Panc1 (cell line): ENCODE measurements around the gene GNPTG.

ENCODE experiments used
- CTCF ChIP-seq: fragments of 450-650 bp; IDR thresholded peaks from 2 replicates; pipeline ENCODE4 v1.5.1; 2017; ENCODE audit warnings: mild to moderate bottlenecking
- POLR2AphosphoS5 ChIP-seq: IDR thresholded peaks from 2 replicates; pipeline ENCODE4 v1.6.1; 2012; ENCODE audit warnings: mild to moderate bottlenecking, low read depth, low read length, moderate library complexity
- REST ChIP-seq, 2 experiments: IDR thresholded peaks; 2 replicates each; pipeline ENCODE4 v1.6.1; 2011 to 2012; ENCODE audit warnings: low read depth in 2 of 2, control low read depth in 1 of 2, low read length in 1 of 2, mild to moderate bottlenecking in 1 of 2, moderate library complexity in 1 of 2; ENCODE audit not compliant: insufficient read depth in 1 of 2
- SIN3A ChIP-seq: IDR thresholded peaks from 2 replicates; pipeline ENCODE4 v1.6.1; 2012; ENCODE audit warnings: low read depth, mild to moderate bottlenecking, low read length, moderate library complexity, borderline replicate concordance; ENCODE audit not compliant: insufficient read depth
- TCF7L2 ChIP-seq: IDR thresholded peaks from 2 replicates; pipeline ENCODE4 v1.6.1; 2011; ENCODE audit warnings: mild to moderate bottlenecking, low read depth, low read length, inconsistent platforms

DNA sequence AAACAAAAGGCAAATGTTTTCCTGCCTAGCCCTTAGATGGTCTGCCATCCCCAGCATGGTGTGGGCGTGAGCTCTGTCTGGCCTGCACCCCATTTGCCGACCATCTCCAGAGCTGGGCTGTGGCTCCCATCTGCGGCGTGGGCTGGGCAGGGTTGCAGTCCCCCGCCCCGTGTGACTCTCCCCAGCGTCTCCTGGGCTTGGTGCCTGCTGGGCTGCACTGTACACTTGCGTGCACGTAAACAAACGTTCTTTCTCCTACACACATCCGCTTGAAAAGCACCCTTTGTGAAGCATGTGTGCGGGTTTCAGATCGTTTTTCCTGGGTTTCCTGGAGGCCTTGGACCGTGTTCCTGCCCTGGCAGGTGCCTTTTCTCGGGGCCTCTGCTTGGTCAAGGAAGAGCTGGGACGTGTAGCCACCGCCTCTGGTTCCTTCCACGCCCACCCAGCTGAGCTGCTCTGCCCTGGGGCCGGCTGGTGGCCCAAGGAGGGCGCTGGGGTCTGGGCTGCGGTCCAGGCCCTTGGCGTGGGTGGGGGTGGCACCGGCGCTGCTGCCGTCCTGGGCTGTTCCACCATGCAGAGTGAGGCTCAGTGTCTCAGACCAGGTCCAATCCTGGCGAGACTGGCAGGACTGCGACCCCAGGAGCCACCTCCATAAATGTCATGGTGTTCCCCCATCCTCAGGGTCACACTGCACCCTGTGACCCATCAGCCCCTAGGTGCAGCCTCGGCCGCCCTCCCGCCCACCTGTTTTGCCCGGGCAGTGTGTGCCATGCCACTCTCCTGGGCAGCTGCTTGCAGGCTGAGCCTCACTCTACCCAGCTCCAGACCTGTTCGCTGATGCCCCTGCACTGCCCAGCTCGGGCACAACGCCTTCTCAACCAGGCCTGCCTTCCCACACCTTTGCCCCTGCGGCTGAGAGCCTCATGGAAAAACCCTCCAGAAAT, 28.2 kb upstream of the GNPTG start:
- TF ChIP-seq CTCF (no peak), POLR2AphosphoS5 (no peak), SIN3A (no peak), TCF7L2 (no peak), REST (IDR thresholded peaks at IDR 0.05; ENCODE audit: insufficient read depth in 1 of 2, low read depth in 2 of 2, low read length in 1 of 2) (no peak)
